ENCODE results near the gene FRY.

DNA sequence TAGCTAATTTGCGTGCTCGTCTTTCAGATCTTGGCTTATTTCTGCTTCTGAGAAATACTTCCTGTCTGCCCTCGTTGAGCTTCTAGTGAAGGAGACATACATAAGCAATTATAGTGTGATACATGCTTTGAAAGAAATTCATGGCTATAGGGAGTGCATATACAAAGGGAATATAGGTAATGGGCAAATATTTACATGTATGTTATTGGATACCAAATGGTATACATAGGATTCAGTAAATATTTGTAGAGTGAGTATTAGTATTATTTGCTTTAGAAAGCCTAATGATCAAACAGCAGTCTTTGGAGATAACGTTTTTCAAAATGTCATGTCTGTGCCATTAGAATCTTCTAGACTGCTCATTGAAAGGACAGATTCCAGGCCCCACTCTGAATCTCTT, 289.0 kb downstream of the FRY start:
- TF ChIP-seq EZH2 (IDR thresholded peaks at IDR 0.05; ENCODE audit: low read length, unreplicated experiment), result no peak
- no peak for TF ChIP-seq CTCF (conservative IDR thresholded peaks at IDR 0.05; ENCODE audit: low read depth, low read length)
- TF ChIP-seq EZH2phosphoT487 (IDR thresholded peaks at IDR 0.05; ENCODE audit: borderline replicate concordance, low read length), result no peak

Measured in PC-3 (cell line).